MM.1S (cell line): ENCODE results near the gene BRS3.

Source experiments
- CTCF ChIP-seq: fragments of 300-600 bp; sonication (generic); IDR thresholded peaks from 2 replicates; pipeline ENCODE4 v1.5.1; 2016; ENCODE audit warnings: antibody characterized with exemption, low read length, mixed read lengths
- EZH2phosphoT487 ChIP-seq: fragments of 300-600 bp; sonication (generic); IDR thresholded peaks from 2 replicates; pipeline ENCODE4 v1.6.1; 2018; ENCODE audit warnings: antibody characterized with exemption, low read length

DNA sequence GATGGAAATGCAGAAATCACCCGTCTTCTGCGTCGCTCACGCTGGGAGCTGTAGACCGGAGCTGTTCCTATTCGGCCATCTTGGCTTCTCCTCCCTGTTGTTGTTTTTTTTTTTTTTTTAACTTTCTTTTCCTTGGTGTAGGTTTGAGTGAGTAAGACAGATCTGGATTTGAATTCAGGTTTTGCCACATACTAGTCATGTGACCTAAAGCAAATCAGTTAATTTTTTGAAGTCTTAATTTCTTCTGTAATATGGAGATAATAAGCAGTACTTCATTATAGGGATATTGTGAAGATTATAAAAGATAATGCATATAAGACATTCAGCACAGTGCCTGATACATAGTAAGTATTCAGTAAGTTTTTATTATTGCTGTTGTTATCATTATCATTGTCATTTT, 41.5 kb upstream of the BRS3 start:
- TF ChIP-seq CTCF (no peak), EZH2phosphoT487 (no peak)
